Measurements from ENCODE around the gene AFTPH.

DNA sequence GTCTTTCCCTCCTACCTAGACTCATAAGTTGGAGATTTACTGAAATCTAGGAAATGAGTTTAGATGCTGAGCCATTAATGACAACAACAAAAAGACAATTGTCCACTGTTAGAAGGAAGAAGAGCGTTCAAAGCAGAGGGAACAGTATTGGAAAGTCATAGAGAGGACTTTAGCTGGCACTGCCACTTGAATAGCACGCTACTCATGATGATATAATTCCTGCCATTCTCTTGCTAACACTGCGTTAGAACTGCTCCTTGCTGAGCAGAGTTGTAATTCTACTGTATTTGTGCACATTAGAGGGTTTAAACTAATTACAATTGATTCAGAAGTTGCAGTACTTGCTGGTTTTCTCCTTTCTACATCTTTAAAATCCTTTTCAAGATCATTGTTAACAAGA, 9.0 kb upstream of the AFTPH start:
- TF ChIP-seq POLR2A (IDR thresholded peaks at IDR 0.05; ENCODE audit: low read depth, low read length) (no peak), PAX5 (IDR thresholded peaks at IDR 0.05; ENCODE audit: insufficient read depth, low read length, severe bottlenecking) (no peak), POLR2AphosphoS5 (IDR thresholded peaks at IDR 0.05; ENCODE audit: low read depth, low read length) (no peak), TAF1 (IDR thresholded peaks at IDR 0.05; ENCODE audit: low read depth, low read length) (no peak), SPI1 (IDR thresholded peaks at IDR 0.05; ENCODE audit: low read depth, low read length) (no peak), POU2F2 (IDR thresholded peaks at IDR 0.05; ENCODE audit: low read depth, low read length) (no peak)

Data from GM12891 (cell line).